Type B pancreatic cell (in vitro differentiated cells): Measurements from ENCODE around the gene SERPINA1. TPM values are rescaled to one million over a fixed set of nuclear protein-coding genes. Genes with fewer than 3 reads are reported as not detected.
"Not testable (repeated sequence)": the region's sequence is repeated elsewhere in the genome, so short reads cannot be mapped to it uniquely, and the experiment has no call there.

Experiments used
- DNase-seq: peaks from one replicate; pipeline ENCODE4 v3.0.0; 2021; ENCODE audit warnings: mixed read lengths; ENCODE audit not compliant: unreplicated experiment; ENCODE audit errors: extremely low spot score
- H3K27ac Mint-ChIP-seq: 2 replicates; pipeline ENCODE4 v1.8.0; 2021; ENCODE audit warnings: mild to moderate bottlenecking, mixed read lengths
- H3K27me3 Mint-ChIP-seq: 2 replicates; pipeline ENCODE4 v1.8.0; 2021; ENCODE audit warnings: mixed read lengths
- H3K36me3 Mint-ChIP-seq: 2 replicates; pipeline ENCODE4 v1.8.0; 2021; ENCODE audit warnings: mixed read lengths
- H3K4me1 Mint-ChIP-seq: one replicate; pipeline ENCODE4 v1.8.0; 2021; ENCODE audit warnings: mixed read lengths; ENCODE audit not compliant: unreplicated experiment
- H3K4me3 Mint-ChIP-seq: 2 replicates; pipeline ENCODE4 v1.8.0; 2021; ENCODE audit warnings: mild to moderate bottlenecking, mixed read lengths
- H3K9me3 Mint-ChIP-seq: 2 replicates; pipeline ENCODE4 v1.8.0; 2021; ENCODE audit warnings: mixed read lengths
- CTCF ChIP-seq: fragments of 200-600 bp; sonication (generic); conservative IDR thresholded peaks from 2 replicates; pipeline ENCODE4 v1.5.0; 2021; ENCODE audit warnings: antibody characterized with exemption, mild to moderate bottlenecking
- total RNA-seq: library from RNA; stranded (reverse); gene quantifications from 2 replicates; pipeline ENCODE4 v1.2.1, GENCODE V29; 2021; ENCODE audit warnings: low replicate concordance

Gene SERPINA1
- total RNA-seq, 1 donor from 2014 or later = 313 TPM

GRCh38 chr14:94423453-94424056, 35.2 kb upstream of the SERPINA1 start:
- H3K9me3 Mint-ChIP-seq = no peaks in the 10 kb centered on the region
- peak; percentile 71 for DNase-seq
- no peak overlapping the region for H3K4me3 Mint-ChIP-seq
- no peaks in the 10 kb centered on the region for H3K36me3 Mint-ChIP-seq
- H3K27ac Mint-ChIP-seq = no peak overlapping the region
- TF ChIP-seq CTCF = peak; percentile 84
- H3K27me3 Mint-ChIP-seq = peaks cover 8% of the 10 kb centered on the region
- peaks cover 5% of the 10 kb centered on the region for H3K4me1 Mint-ChIP-seq

- no peak overlapping the region for H3K27ac Mint-ChIP-seq
- H3K36me3 Mint-ChIP-seq = no peaks in the 10 kb centered on the region
- H3K27me3 Mint-ChIP-seq = peaks cover 8% of the 10 kb centered on the region
- no peak for TF ChIP-seq CTCF
- peaks cover 4% of the 10 kb centered on the region for H3K4me1 Mint-ChIP-seq
- no peaks in the 10 kb centered on the region for H3K9me3 Mint-ChIP-seq
- no peak overlapping the region for H3K4me3 Mint-ChIP-seq
- DNase-seq = no peak
These were observed 32.9 kb upstream of the SERPINA1 start for GRCh38 chr14:94421316-94421715.

GRCh38 chr14:94417497-94418205, 29.2 kb upstream of the SERPINA1 start:
- H3K4me3 Mint-ChIP-seq, H3K9me3 Mint-ChIP-seq: not testable (repeated sequence)

GRCh38 chr14:94412671-94413638, 24.6 kb upstream of the SERPINA1 start:
- Mint-ChIP-seq H3K4me1 (peaks cover 19% of the 10 kb centered on the region), H3K4me3 (no peak overlapping the region), H3K27me3 (no peaks in the 10 kb centered on the region), H3K27ac (peak overlapping the region; percentile 12), H3K9me3 (peaks cover 5% of the 10 kb centered on the region), H3K36me3 (no peaks in the 10 kb centered on the region)
- no peak for DNase-seq
- TF ChIP-seq CTCF = no peak

More at GRCh38 chr14:94417497-94418205, 29.2 kb upstream of the SERPINA1 start:
- H3K4me1 Mint-ChIP-seq, H3K36me3 Mint-ChIP-seq, H3K27ac Mint-ChIP-seq, H3K27me3 Mint-ChIP-seq, DNase-seq: not testable (repeated sequence)

- no peaks in the 10 kb centered on the region for H3K36me3 Mint-ChIP-seq
- no peaks in the 10 kb centered on the region for H3K27me3 Mint-ChIP-seq
- peaks cover 19% of the 10 kb centered on the region for H3K4me1 Mint-ChIP-seq
- peaks cover 5% of the 10 kb centered on the region for H3K9me3 Mint-ChIP-seq
- no peak for DNase-seq
- peak overlapping the region; percentile 32 for H3K27ac Mint-ChIP-seq
- no peak for TF ChIP-seq CTCF
- no peak overlapping the region for H3K4me3 Mint-ChIP-seq
These were observed 23.2 kb upstream of the SERPINA1 start for GRCh38 chr14:94411638-94412037.

GRCh38 chr14:94409430-94409829, 21.0 kb upstream of the SERPINA1 start:
- not testable (repeated sequence) for H3K4me3 Mint-ChIP-seq, DNase-seq, H3K36me3 Mint-ChIP-seq, H3K27ac Mint-ChIP-seq, H3K9me3 Mint-ChIP-seq, H3K27me3 Mint-ChIP-seq
- H3K4me1 Mint-ChIP-seq = peaks cover 19% of the 10 kb centered on the region
